NT2/D1 (cell line): ENCODE data around the gene FNDC1.

Source experiments
- DNase-seq: peaks from one replicate; pipeline ENCODE4 v3.0.0-alpha.2; 2011; ENCODE audit warnings: low read depth, low spot score
- H3K27me3 ChIP-seq: 2 replicates; pipeline ENCODE4 v1.6.0; 2011; ENCODE audit warnings: mild to moderate bottlenecking; ENCODE audit not compliant: insufficient read length, insufficient read depth
- H3K36me3 ChIP-seq: 2 replicates; pipeline ENCODE4 v1.6.1; 2011; ENCODE audit warnings: mild to moderate bottlenecking, low read length, mixed read lengths; ENCODE audit not compliant: insufficient read depth, insufficient read length
- H3K4me1 ChIP-seq: 2 replicates; pipeline ENCODE4 v1.5.1; 2011; ENCODE audit not compliant: insufficient read depth, insufficient read length
- H3K4me3 ChIP-seq: 2 replicates; pipeline ENCODE4 v1.5.1; 2011; ENCODE audit warnings: low read depth; ENCODE audit not compliant: insufficient read length
- H3K9ac ChIP-seq: 2 replicates; pipeline ENCODE4 v1.6.0; 2011; ENCODE audit warnings: low read depth; ENCODE audit not compliant: insufficient read length
- H3K9me3 ChIP-seq: 2 replicates; pipeline ENCODE4 v1.5.1; 2011; ENCODE audit warnings: mild to moderate bottlenecking, low read length; ENCODE audit not compliant: insufficient read depth
- SUZ12 ChIP-seq: IDR thresholded peaks from 2 replicates; pipeline ENCODE4 v1.6.1; 2011; ENCODE audit not compliant: insufficient read length, insufficient read depth; ENCODE audit errors: extremely low read depth
- YY1 ChIP-seq: IDR thresholded peaks from 2 replicates; pipeline ENCODE4 v1.6.1; 2011; ENCODE audit not compliant: insufficient read length, insufficient read depth
- ZNF274 ChIP-seq: IDR thresholded peaks from 2 replicates; pipeline ENCODE4 v1.6.1; 2011; ENCODE audit warnings: mild to moderate bottlenecking, low read depth, low read length

Gene FNDC1

DNA sequence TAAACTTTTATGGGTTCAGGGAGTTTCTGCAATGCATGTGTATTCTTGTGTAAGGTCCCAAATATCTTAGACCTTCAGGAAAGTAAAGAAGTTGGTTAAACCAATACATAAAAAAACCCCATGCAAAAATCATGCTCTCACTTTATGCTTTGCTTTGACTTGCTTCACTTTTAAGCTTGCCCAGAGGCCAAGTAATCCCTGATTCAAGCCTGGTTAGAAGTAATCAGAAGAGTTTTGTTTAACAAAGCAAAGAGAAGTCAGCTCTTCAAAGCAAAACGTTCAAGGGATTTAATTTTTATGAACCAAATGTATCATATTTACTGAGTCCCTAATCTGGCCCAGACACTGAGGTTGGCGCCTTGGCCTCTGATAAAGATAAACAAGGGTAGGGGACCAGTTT lies 26.7 kb upstream of the FNDC1 start:
- TF ChIP-seq YY1 (no peak), ZNF274 (no peak), SUZ12 (no peak)
- Histone ChIP-seq H3K36me3 (no peaks in the 10 kb centered on the region), H3K9me3 (no peaks in the 10 kb centered on the region), H3K27me3 (no peaks in the 10 kb centered on the region), H3K4me1 (no peaks in the 10 kb centered on the region), H3K4me3 (no peak overlapping the region), H3K9ac (no peak overlapping the region)
- no peak for DNase-seq

DNA sequence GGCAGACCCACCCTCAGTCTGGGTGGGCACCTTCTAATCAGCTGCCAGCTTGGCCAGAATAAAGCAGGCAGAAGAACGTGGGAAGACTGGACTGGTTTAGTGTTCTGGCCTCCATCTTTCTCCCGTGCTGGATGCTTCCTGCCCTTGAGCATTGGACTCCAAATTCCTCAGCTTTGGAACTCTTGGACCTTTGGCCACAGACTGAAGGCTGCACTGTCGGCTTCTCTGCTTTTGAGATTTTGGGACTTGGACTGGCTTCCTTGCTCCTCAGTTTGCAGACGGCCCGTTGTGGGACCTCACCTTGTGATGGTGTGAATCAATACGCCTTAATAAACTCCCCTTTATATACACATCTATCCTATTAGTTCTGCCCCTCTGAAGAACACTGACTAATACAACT lies 20.6 kb upstream of the FNDC1 start:
- no peak for DNase-seq
- Histone ChIP-seq H3K4me3 (no peak overlapping the region), H3K27me3 (no peaks in the 10 kb centered on the region), H3K9ac (no peak overlapping the region), H3K4me1 (no peaks in the 10 kb centered on the region), H3K9me3 (no peaks in the 10 kb centered on the region), H3K36me3 (no peaks in the 10 kb centered on the region)
- TF ChIP-seq ZNF274 (no peak), SUZ12 (no peak), YY1 (no peak)

DNA sequence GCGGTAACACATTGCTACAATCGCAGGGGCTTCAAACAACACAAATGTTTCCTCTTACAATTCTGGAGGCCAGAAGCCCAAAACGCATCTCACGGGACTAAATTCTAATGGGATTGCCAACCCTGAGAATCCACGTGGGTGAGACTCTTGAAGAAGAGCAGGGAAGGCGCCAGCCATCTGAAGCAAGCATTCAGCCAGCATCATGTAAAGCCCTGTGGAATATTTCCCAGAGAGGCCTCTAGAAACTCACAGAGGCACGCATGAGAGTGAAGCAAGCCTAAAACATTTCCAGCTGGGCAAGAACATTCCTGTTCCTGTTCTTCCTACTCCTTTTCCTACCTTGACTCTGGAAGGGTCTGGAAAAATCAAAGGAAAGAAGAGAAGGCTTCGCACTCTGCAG lies 19.6 kb upstream of the FNDC1 start:
- TF ChIP-seq YY1, result no peak
- no peak for TF ChIP-seq ZNF274
- TF ChIP-seq SUZ12, result no peak
- Histone ChIP-seq H3K4me1 (no peaks in the 10 kb centered on the region), H3K27me3 (no peaks in the 10 kb centered on the region), H3K4me3 (no peak overlapping the region), H3K9ac (no peak overlapping the region), H3K9me3 (no peaks in the 10 kb centered on the region), H3K36me3 (no peaks in the 10 kb centered on the region)
- no peak for DNase-seq

DNA sequence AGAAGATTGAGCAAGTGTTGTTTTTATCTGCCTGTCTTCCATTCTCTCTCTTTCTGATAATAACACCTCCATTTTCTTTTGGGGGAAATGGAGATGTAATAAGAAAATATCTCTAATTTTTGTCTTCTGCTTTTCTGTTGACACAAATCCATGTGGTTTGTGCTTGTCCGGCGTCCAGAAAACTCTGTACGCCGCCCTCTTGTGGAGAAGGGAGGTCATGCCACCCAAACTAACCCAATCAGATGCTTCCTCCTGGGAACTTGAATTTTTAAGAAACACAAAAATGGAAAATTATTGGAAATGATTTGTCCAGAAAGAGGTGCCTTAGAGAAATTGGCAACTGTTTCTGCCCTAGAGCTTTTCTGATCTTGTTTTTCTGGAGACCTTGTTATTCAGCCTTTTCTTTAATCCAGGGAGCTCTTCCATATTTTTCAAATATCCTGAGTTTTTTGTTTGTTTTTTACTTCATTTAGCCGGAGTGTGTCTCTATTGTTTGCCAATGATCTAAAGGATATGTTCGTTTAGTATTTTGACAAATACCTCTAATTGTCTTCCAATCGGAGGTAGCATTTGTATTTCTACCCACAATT lies 17.8 kb upstream of the FNDC1 start:
- TF ChIP-seq YY1 (no peak), ZNF274 (no peak), SUZ12 (no peak)
- H3K9me3 ChIP-seq, result peaks cover 11% of the 10 kb centered on the region; the same call in 1 of the 2 replicates
- no peaks in the 10 kb centered on the region for H3K4me1 ChIP-seq
- H3K27me3 ChIP-seq, result no peaks in the 10 kb centered on the region
- no peaks in the 10 kb centered on the region for H3K36me3 ChIP-seq
- no peak for DNase-seq
- no peak overlapping the region for H3K4me3 ChIP-seq
- H3K9ac ChIP-seq, result no peak overlapping the region

DNA sequence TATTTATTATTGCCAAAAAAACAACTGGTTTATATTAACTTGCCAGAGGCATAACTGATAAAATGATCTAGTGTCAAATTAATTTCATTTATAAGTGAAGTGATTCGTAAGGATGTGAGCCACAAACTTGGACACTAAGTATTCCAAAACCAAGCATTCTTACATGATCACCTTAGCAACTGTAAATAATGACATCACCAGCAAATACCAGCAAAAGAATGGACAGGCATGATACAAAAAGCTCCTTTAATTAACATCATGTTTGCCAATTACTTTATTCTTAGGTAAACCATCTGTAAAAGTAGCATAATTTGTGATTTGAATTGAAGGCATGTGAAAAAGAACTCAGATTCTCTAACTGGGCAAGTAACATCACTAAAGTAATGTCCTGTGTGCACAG lies 17.2 kb upstream of the FNDC1 start:
- H3K9me3 ChIP-seq, result peaks cover 11% of the 10 kb centered on the region; the same call in 1 of the 2 replicates
- no peak for TF ChIP-seq YY1
- no peak for TF ChIP-seq ZNF274
- no peak for TF ChIP-seq SUZ12
- no peaks in the 10 kb centered on the region for H3K27me3 ChIP-seq
- no peaks in the 10 kb centered on the region for H3K4me1 ChIP-seq
- no peak overlapping the region for H3K4me3 ChIP-seq
- H3K9ac ChIP-seq, result no peak overlapping the region
- DNase-seq, result no peak
- no peaks in the 10 kb centered on the region for H3K36me3 ChIP-seq

DNA sequence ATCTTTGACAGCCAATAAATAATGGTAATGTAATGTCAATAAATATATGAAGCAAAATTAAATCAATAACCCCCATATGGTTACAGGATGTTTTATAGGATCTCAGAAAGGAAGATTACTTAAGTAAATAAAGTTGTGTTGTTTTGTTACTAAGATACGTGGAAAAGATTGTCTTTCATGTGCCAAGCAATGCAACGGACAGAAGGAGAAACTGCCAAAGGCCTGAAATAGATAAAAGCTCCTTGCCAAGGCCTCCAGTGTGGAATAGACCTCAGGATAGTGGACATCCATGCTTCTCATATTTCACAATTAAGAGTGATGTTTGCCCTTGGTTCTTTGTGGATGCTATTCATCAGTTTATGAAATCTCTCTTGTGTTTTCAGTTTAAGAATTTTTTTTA lies 16.4 kb upstream of the FNDC1 start:
- TF ChIP-seq YY1, result no peak
- TF ChIP-seq SUZ12, result no peak
- TF ChIP-seq ZNF274, result no peak
- Histone ChIP-seq H3K9ac (no peak overlapping the region), H3K36me3 (no peaks in the 10 kb centered on the region), H3K4me1 (no peaks in the 10 kb centered on the region), H3K4me3 (no peak overlapping the region), H3K27me3 (no peaks in the 10 kb centered on the region), H3K9me3 (peaks cover 11% of the 10 kb centered on the region; the same call in 1 of the 2 replicates)
- DNase-seq, result no peak

DNA sequence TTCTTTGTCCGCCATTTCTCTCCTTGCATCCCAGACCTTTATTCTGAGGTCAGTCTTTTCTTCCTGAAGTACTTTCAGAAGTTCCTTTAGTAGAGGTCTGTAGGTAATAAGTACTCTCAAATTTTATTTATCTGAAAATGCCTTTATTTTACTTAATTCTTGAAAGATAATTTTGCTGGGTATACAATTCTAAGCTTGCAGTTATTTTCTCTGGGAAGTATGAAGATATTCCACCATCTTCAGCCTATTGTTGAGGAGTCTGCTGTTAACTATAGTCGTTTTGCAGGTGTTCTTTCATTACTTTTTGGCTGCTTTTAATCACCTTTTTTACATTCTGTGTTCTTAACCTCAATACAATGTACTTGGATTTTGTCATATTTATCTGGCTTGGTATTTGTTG lies 13.5 kb upstream of the FNDC1 start:
- H3K36me3 ChIP-seq, result no peaks in the 10 kb centered on the region
- no peak overlapping the region for H3K9ac ChIP-seq
- DNase-seq, result no peak
- peaks cover 11% of the 10 kb centered on the region; the same call in 1 of the 2 replicates for H3K9me3 ChIP-seq
- no peak overlapping the region for H3K4me3 ChIP-seq
- no peaks in the 10 kb centered on the region for H3K4me1 ChIP-seq
- no peaks in the 10 kb centered on the region for H3K27me3 ChIP-seq
- TF ChIP-seq ZNF274 (no peak), YY1 (no peak), SUZ12 (no peak)
